GM21447 (cell line): ENCODE results near the gene FMNL2.

Source experiments
- ATAC-seq: cut with Tn5 transposase; IDR thresholded peaks from one replicate; pipeline ENCODE4 v1.9.1; 2021; ENCODE audit not compliant: unreplicated experiment

The FMNL2 gene

DNA sequence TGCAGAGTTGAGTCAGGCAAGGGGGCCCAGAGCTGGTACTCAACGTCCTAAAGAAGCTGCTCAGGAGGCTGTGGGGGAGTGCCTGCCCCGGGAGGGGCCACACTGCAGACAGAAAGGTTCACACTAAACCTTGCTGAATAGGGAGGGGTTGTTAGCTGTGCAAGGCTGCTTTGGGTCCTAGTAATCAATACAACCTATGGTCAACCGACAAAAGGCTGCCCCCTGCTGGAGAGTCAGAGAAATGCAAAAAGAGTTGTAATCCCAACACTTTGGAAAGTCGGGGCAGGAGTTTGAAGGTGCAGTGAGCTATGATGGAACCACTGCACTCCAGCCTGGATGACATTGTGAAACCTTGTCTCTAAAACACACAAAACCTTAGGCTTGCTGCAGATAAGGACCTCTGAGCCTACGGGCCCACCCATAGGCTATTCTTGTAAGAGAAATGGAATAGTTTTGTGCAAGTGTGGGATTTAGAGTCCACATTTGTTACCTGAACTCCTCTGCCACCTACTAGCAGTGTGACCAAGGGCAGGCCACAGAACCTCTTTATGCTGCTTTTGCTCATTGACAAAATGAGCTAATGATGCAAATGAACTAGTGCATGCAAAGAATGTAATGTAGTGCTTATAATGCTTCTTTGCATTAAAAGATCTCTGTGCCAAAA, 300.8 kb downstream of the FMNL2 start:
- peak; percentile 70 for ATAC-seq

- ATAC-seq: no peak
Measured at GRCh38 chr2:152637251-152637650, 302.3 kb downstream of the FMNL2 start.

DNA sequence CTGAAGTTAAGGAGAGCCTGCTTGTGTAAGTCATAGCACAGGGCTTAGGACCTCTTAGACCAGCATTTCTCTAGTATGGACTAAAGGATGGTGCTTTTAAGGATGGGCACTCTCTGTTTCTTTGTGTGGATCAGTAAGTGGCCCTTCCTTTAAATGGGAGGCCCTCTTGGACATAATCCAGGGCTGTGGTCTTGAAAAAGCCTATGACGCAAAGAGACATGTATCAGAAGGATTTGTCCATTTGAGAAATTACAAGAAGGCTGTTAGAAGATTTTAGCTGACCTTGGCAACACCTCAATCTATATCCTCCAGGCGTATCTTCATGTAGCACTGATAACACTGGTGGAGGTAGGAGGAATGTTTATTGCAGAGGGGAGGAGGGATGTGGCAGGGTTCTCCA, 303.1 kb downstream of the FMNL2 start:
- ATAC-seq: no peak

DNA sequence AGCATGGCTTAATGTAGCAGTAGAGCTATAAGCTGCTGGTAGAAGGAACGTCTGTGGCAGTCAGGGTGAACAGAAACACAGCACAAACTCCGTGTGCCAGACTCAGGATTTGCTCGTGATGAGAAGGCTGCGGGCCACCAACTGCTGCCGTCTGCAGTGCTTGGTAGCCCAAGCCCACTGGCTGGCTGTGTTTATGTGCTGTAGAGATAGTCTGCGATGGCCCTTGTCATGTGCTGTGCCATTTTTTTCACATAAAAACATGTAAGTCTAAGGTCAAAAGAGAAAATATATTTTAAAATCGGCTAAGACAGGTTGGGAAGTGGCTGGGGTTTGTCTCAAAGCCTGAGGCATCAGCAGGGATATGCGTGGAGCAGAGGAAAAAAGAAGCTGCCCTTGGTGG, 303.6 kb downstream of the FMNL2 start:
- no peak for ATAC-seq

DNA sequence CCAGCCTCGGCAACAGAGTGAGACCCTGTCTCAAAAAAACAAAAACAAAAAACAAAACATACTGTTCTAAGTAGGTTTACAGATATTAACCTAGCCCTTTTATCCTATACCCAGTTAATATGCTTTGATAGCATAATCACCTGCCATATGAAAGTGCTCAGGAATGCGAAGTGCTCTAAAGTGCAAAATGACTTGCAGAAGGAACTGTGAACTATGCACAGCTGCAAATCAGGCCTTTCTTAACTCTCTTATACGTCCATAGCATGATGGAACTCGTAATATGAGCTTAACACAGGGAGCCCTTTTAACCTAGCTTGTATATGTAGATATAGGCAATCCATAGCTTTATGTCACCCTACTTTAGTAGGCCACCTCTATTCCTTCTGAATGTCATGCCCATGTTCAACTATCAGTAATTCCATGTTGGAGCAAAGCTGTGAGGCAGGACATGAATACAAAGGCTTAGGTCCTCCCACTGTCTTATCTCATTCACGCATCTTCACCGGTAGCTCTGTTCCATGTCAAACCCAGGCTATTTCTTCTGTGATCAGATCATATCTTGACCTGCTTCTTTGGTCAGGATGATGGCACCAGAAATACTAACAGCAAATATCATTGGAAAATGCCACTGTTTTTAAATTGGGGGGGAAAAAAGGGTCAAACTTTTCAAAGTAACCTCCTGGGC, 309.4 kb downstream of the FMNL2 start:
- ATAC-seq: no peak

DNA sequence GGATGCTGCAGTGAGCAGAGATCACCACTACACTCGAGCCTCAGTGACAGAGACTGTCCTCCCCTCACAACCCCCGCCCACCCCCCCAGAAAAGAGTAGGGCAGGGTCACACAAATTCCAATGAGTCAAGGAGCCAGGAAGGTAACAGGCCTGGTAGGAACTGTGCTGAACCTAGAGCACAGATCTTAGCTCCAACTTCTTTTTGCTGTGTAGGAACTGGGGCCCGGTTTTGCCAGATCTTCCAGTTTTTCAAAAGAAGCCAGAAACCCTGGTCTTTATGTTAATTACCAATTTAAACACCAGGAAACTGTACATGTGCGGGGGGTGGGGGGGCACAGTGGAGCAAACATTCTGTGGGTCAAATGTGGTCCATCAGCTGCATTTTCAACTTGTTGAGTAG, 311.3 kb downstream of the FMNL2 start:
- no peak for ATAC-seq

- no peak for ATAC-seq
Measured at GRCh38 chr2:152646775-152647174, 311.8 kb downstream of the FMNL2 start.

GRCh38 chr2:152647552-152647951, 312.6 kb downstream of the FMNL2 start:
- no peak for ATAC-seq

GRCh38 chr2:152648336-152648735, 313.4 kb downstream of the FMNL2 start:
- ATAC-seq: no peak

DNA sequence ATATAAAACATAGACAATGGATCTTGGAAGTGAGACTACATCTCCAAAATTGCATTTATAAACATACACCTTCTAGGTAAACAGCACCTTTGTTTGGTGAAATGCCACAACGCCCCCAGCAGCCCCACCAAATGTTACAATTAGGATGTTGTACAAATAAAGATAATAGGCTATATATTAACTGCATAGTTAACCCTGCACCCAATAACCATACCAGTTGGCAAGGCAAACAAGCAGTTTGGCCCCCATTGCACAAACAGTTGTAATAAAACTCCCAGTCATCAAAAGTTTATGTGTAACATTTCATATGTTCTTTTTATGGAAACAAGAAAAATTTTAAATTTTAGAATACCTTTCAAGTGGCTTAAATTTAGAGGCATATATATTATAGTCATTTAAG, 315.0 kb downstream of the FMNL2 start:
- ATAC-seq: no peak

DNA sequence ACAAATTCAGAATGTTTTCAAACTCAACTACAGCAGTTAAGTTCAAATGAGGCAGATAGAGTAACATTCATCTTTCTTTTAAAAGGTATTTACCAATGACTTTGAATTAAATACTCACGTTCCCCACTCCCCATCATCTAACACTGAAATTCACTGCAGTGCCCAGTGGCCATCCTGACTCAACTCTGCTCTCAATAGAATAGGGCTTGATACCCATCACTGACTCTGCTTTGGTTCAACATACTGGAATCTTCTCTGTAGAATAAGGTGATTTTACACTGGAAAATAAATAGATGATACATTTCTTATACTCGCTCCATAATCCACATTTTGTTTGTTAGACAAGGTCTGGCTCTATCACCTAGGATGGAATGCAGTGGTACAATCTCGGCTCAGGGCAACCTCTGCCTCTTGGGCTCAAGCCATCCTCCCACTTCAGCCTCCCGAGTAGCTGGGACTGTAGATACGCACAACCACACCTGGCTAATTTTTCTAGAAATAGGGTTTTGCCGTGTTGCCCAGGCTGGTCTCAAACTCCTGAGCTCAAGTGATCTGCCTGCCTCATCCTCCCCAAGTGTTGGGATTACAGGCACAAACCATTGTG, 315.9 kb downstream of the FMNL2 start:
- no peak for ATAC-seq

- no peak for ATAC-seq
Measured at GRCh38 chr2:152651834-152652233, 316.9 kb downstream of the FMNL2 start.

DNA sequence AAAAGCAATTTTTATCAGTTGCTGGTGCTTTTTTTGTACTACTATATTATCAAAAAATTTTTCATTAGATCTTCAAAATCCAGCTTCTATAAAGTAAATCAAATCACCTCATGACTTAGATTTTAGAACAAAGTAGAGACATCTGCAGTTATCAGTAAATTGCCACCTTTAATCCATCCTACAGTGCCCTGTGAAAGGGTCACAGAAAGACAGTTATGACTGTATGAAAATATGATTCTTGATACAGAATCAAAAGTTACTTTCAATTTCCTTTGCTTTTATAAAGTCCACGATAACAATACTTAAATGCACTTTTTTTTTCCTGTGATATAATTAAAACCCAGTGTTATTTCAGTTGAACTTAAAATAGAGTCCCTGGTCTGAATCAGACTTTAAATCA, 320.9 kb downstream of the FMNL2 start:
- ATAC-seq: no peak

DNA sequence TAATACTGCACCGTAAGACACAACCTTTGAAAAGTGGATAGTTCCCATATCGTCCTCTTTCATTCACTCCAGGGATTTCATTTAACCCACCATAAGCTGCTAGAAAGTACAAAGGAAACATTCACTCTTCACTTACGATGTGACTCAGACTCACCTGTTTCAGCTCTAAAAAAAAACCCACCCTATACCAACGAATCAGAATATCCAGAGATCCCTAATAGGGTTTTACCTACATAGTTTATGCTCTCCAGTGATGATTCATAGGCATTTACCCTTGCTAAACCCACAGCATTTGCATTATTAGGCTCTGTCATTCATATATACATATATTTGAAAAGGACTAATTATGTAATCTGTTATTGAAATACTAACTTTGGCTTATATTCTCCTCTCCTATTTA, 322.1 kb downstream of the FMNL2 start:
- peak; percentile 70 for ATAC-seq

- ATAC-seq: no peak
Measured at GRCh38 chr2:152658221-152658620, 323.2 kb downstream of the FMNL2 start.

- ATAC-seq: no peak
Measured at GRCh38 chr2:152661076-152661475, 326.1 kb downstream of the FMNL2 start.

GRCh38 chr2:152664725-152665124, 329.8 kb downstream of the FMNL2 start:
- no peak for ATAC-seq

- ATAC-seq: no peak
Measured at GRCh38 chr2:152674334-152674733, 339.4 kb downstream of the FMNL2 start.

GRCh38 chr2:152676461-152676860, 341.5 kb downstream of the FMNL2 start:
- no peak for ATAC-seq

DNA sequence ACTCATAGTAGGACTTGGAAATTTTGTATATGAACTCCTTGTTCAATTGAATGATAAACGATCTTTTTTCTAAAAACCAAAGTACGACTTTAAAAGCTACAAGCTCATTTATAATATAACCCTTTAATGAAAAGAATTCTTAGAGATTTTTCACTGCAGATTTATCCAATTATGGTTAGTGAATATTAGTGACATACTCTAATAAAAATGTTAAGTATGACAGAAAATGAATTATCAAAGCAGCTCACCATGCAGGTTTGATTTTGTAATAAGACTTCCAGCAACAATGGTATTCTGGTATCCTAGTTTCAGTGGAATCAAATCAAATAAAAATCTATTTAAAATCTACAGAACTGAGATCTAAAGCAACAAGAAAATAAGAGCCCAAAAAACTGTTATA, 343.8 kb downstream of the FMNL2 start:
- ATAC-seq: no peak

GRCh38 chr2:152682663-152683062, 347.7 kb downstream of the FMNL2 start:
- no peak for ATAC-seq

DNA sequence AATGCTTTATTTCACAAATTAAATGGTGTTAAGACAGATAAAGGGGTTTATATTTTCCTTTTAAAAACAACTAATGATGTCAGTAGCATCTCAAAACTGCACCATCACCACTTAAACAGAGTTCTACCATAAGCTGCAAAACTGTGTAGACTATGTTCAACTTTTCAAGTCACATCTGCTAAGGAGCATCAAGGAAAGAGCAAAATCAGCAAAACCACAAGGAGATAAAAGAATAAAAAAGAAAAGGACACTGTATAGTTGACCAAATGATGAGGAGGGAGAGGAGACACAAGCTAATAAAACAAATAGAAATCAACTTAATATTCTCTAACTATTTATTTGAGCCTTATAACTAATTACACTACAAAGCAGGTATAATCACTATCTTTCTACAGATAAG, 348.4 kb downstream of the FMNL2 start:
- ATAC-seq: no peak
